ENCODE measurements around the gene SVEP1. TPM values are rescaled to one million over a fixed set of nuclear protein-coding genes. Genes with fewer than 3 reads are reported as not detected.

SVEP1 gene
- total and polyA plus RNA-seq, 10 donors, result 0.98 to 44.9 (median 25.8) TPM

GRCh38 chr9:110383491-110383890, 196.1 kb downstream of the SVEP1 start:
- WGBS, 5 donors, result 67 to 92% (median 88%) methylated on average over 3 to 6 of the region's 6 CpGs
- DNase-seq, result no peak
- H3K27me3 ChIP-seq (replicated peaks in 1 of 7), result peaks cover 0 to 12% (median 0%) of the 10 kb centered on the region in 7 donors
- H3K4me1 ChIP-seq, result no peaks in the 10 kb centered on the region
- TF ChIP-seq POLR2AphosphoS5 (IDR thresholded peaks at IDR 0.05), result no peak
- no peak for TF ChIP-seq POLR2A (IDR thresholded peaks at IDR 0.05)
- TF ChIP-seq CTCF (IDR thresholded peaks at IDR 0.05 in 8 of 11, conservative IDR thresholded peaks at IDR 0.05 in 3 of 11), result no peak
- H3K9me3 ChIP-seq, result no peaks in the 10 kb centered on the region
- peaks cover 0 to 4% (median 0%) of the 10 kb centered on the region in 6 donors for H3K36me3 ChIP-seq
- H3K4me3 ChIP-seq, result no peak overlapping the region
- no peak overlapping the region for H3K27ac ChIP-seq
- intact Hi-C loops (cut with DNase I; ENCODE audit: low total_unique reads), result no loop called here

- WGBS, 5 donors, result 87 to 94% (median 90%) methylated on average over 4 of the region's 4 CpGs
- Histone ChIP-seq H3K4me1 (no peaks in the 10 kb centered on the region), H3K9me3 (no peaks in the 10 kb centered on the region), H3K4me3 (no peak overlapping the region), H3K36me3 (peaks cover 0 to 4% (median 0%) of the 10 kb centered on the region in 6 donors), H3K27me3 (replicated peaks in 1 of 7) (peaks cover 0 to 12% (median 0%) of the 10 kb centered on the region in 7 donors), H3K27ac (no peak overlapping the region)
- no peak for DNase-seq
- TF ChIP-seq POLR2A (IDR thresholded peaks at IDR 0.05) (no peak), POLR2AphosphoS5 (IDR thresholded peaks at IDR 0.05) (no peak), CTCF (IDR thresholded peaks at IDR 0.05 in 8 of 11, conservative IDR thresholded peaks at IDR 0.05 in 3 of 11) (no peak)
- intact Hi-C loops (cut with DNase I; ENCODE audit: low total_unique reads), result no loop called here
Observed at GRCh38 chr9:110382731-110383130, 196.8 kb downstream of the SVEP1 start.

GRCh38 chr9:110371411-110372007, 208.0 kb downstream of the SVEP1 start:
- WGBS, 5 donors, result 70 to 87% (median 83%) methylated on average over 6 of the region's 6 CpGs
- Histone ChIP-seq H3K4me1 (no peaks in the 10 kb centered on the region), H3K27ac (no peak overlapping the region), H3K9me3 (no peaks in the 10 kb centered on the region), H3K36me3 (no peaks in the 10 kb centered on the region), H3K4me3 (no peak overlapping the region), H3K27me3 (replicated peaks in 1 of 7) (peaks cover 0 to 14% (median 0%) of the 10 kb centered on the region in 7 donors)
- no peak for TF ChIP-seq CTCF (IDR thresholded peaks at IDR 0.05 in 8 of 11, conservative IDR thresholded peaks at IDR 0.05 in 3 of 11)
- TF ChIP-seq POLR2AphosphoS5 (IDR thresholded peaks at IDR 0.05), result no peak
- no peak for TF ChIP-seq POLR2A (IDR thresholded peaks at IDR 0.05)
- intact Hi-C loops (cut with DNase I; ENCODE audit: low total_unique reads), result no loop called here
- DNase-seq, result no peak

GRCh38 chr9:110370315-110370714, 209.2 kb downstream of the SVEP1 start:
- Histone ChIP-seq H3K4me1 (no peaks in the 10 kb centered on the region), H3K4me3 (no peak overlapping the region), H3K36me3 (no peaks in the 10 kb centered on the region), H3K27ac (no peak overlapping the region), H3K27me3 (replicated peaks in 1 of 7) (peaks cover 0 to 14% (median 0%) of the 10 kb centered on the region in 7 donors), H3K9me3 (no peaks in the 10 kb centered on the region)
- no peak for DNase-seq
- TF ChIP-seq POLR2AphosphoS5 (IDR thresholded peaks at IDR 0.05), result no peak
- no peak for TF ChIP-seq CTCF (IDR thresholded peaks at IDR 0.05 in 8 of 11, conservative IDR thresholded peaks at IDR 0.05 in 3 of 11)
- TF ChIP-seq POLR2A (IDR thresholded peaks at IDR 0.05), result no peak
- WGBS, 5 donors, result 50 to 67% (median 61%) methylated on average over 3 of the region's 3 CpGs
- intact Hi-C loops (cut with DNase I; ENCODE audit: low total_unique reads), result no loop called here
